Thyroid gland (tissue), 4 donors: ENCODE data around the gene OGFR.

ENCODE experiments used
- CTCF ChIP-seq, 6 experiments: fragments of 200-600 bp in 3 of 6; fragments of 450-650 bp in 3 of 6; sonication (generic) in 3 of 6; IDR thresholded peaks; one replicate each; pipeline ENCODE4 v1.5.1; 2016 to 2019; ENCODE audit warnings: antibody characterized with exemption in 6 of 6, mild to moderate bottlenecking in 2 of 6, inconsistent platforms in 1 of 6, moderate library complexity in 1 of 6
- POLR2A ChIP-seq, 2 donors: fragments of 450-650 bp; IDR thresholded peaks; one replicate each; pipeline ENCODE4 v1.6.1; 2017; ENCODE audit warnings: antibody characterized with exemption in 2 of 2, mild to moderate bottlenecking in 2 of 2, moderate library complexity in 1 of 2

- no peak for TF ChIP-seq CTCF (IDR thresholded peaks at IDR 0.05)
- no peak for TF ChIP-seq POLR2A (IDR thresholded peaks at IDR 0.05)
Observed at GRCh38 chr20:62811720-62812119, 7.1 kb downstream of the OGFR start.
